Loucy (cell line): ENCODE data around the gene MOB1A.

Experiments
- H2AFZ ChIP-seq: fragments of 200-600 bp; sonication (generic); 2 replicates; pipeline ENCODE4 v1.6.0; 2016; ENCODE audit warnings: antibody characterized with exemption, mild to moderate bottlenecking, low read length, moderate library complexity
- H3F3A ChIP-seq: fragments of 200-600 bp; 2 replicates; pipeline ENCODE4 v1.6.0; 2016; ENCODE audit warnings: antibody characterized with exemption, low read depth, mild to moderate bottlenecking
- H3K27me3 ChIP-seq: fragments of 200-600 bp; sonication (generic); 2 replicates; pipeline ENCODE4 v1.6.1; 2014; ENCODE audit warnings: low read length, mild to moderate bottlenecking; ENCODE audit not compliant: insufficient read depth, poor library complexity, severe bottlenecking
- H3K36me3 ChIP-seq: fragments of 200-600 bp; sonication (generic); 2 replicates; pipeline ENCODE4 v1.6.1; 2016; ENCODE audit warnings: low read length; ENCODE audit not compliant: insufficient read depth
- H3K4me1 ChIP-seq: fragments of 200-600 bp; sonication (generic); 2 replicates; pipeline ENCODE4 v1.5.1; 2014; ENCODE audit warnings: low read length, mild to moderate bottlenecking; ENCODE audit not compliant: insufficient read depth, poor library complexity, severe bottlenecking
- H3K4me2 ChIP-seq: fragments of 200-600 bp; sonication (generic); 2 replicates; pipeline ENCODE4 v1.6.0; 2014; ENCODE audit warnings: antibody characterized with exemption, low read length, low read depth, mild to moderate bottlenecking; ENCODE audit not compliant: poor library complexity, severe bottlenecking
- H3K4me3 ChIP-seq: fragments of 200-600 bp; sonication (generic); 2 replicates; pipeline ENCODE4 v1.5.1; 2014; ENCODE audit warnings: low read length, mild to moderate bottlenecking, mixed read lengths; ENCODE audit not compliant: poor library complexity, severe bottlenecking
- H3K79me2 ChIP-seq: fragments of 200-600 bp; sonication (generic); 2 replicates; pipeline ENCODE4 v1.6.1; 2014; ENCODE audit warnings: low read length; ENCODE audit not compliant: insufficient read depth
- H3K9ac ChIP-seq: fragments of 200-600 bp; sonication (generic); 2 replicates; pipeline ENCODE4 v1.6.0; 2014; ENCODE audit warnings: mild to moderate bottlenecking, low read depth, low read length, moderate library complexity; ENCODE audit not compliant: poor library complexity, severe bottlenecking
- H3K9me2 ChIP-seq: fragments of 200-600 bp; sonication (generic); replicated peaks from 2 replicates; pipeline ENCODE4 v1.6.1; 2016; ENCODE audit warnings: low read depth, low read length, mixed read lengths
- H3K9me3 ChIP-seq: fragments of 200-600 bp; sonication (generic); 2 replicates; pipeline ENCODE4 v1.6.1; 2014; ENCODE audit warnings: mild to moderate bottlenecking, antibody characterized with exemption, low read length, low read depth; ENCODE audit not compliant: insufficient read depth
- H4K20me1 ChIP-seq: fragments of 200-600 bp; sonication (generic); 2 replicates; pipeline ENCODE4 v1.6.0; 2014; ENCODE audit warnings: antibody characterized with exemption, low read length, mild to moderate bottlenecking; ENCODE audit not compliant: insufficient read depth, poor library complexity, severe bottlenecking
- EZH2phosphoT487 ChIP-seq: fragments of 200-600 bp; IDR thresholded peaks from 2 replicates; pipeline ENCODE4 v1.6.1; 2018; ENCODE audit warnings: antibody characterized with exemption, mild to moderate bottlenecking, moderate library complexity, borderline replicate concordance
- TF ChIP-seq, protein P1 (sequence below): fragments of 200-600 bp; sonication (generic); conservative IDR thresholded peaks from 2 replicates; pipeline ENCODE4 v1.5.1; 2014; ENCODE audit warnings: mild to moderate bottlenecking, antibody characterized with exemption, low read length

Gene MOB1A

GRCh38 chr2:74146929-74147726, 31.6 kb downstream of the MOB1A start:
- Histone ChIP-seq H3K27me3 (no peaks in the 10 kb centered on the region), H3K36me3 (peaks cover 3% of the 10 kb centered on the region; the same call in 1 of the 2 replicates), H3K79me2 (peaks cover 14% of the 10 kb centered on the region), H3K4me3 (peak overlapping the region; percentile 89), H3K9ac (peak overlapping the region; percentile 87), H3F3A (no peaks in the 10 kb centered on the region), H3K4me1 (peaks cover 21% of the 10 kb centered on the region), H3K9me3 (no peaks in the 10 kb centered on the region), H3K4me2 (peak overlapping the region; percentile 94), H3K9me2 (no peaks in the 10 kb centered on the region), H4K20me1 (no peaks in the 10 kb centered on the region), H2AFZ (peak overlapping the region; percentile 92)
- TF ChIP-seq, protein P1, sequence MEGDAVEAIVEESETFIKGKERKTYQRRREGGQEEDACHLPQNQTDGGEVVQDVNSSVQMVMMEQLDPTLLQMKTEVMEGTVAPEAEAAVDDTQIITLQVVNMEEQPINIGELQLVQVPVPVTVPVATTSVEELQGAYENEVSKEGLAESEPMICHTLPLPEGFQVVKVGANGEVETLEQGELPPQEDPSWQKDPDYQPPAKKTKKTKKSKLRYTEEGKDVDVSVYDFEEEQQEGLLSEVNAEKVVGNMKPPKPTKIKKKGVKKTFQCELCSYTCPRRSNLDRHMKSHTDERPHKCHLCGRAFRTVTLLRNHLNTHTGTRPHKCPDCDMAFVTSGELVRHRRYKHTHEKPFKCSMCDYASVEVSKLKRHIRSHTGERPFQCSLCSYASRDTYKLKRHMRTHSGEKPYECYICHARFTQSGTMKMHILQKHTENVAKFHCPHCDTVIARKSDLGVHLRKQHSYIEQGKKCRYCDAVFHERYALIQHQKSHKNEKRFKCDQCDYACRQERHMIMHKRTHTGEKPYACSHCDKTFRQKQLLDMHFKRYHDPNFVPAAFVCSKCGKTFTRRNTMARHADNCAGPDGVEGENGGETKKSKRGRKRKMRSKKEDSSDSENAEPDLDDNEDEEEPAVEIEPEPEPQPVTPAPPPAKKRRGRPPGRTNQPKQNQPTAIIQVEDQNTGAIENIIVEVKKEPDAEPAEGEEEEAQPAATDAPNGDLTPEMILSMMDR, result no peak
- no peak for TF ChIP-seq EZH2phosphoT487

DNA sequence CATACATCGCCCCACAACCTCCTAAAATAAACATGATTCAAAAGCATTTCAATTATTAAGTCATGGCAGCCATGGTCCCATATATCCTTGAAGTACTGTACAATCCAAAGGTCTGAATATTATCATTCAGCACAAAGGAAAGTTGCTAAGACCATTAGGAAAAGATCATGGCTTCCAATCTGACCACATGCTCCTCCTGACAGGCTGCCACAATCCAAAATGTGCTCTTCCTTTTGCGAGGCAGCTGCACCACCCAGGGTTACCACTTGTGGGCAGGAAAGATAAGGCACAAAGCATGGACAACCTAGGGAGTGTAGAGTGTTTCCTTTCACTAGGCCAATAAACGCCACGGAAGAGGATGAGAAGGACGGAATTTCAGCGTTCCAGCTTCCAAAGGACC, 36.3 kb downstream of the MOB1A start:
- no peak for TF ChIP-seq EZH2phosphoT487
- TF ChIP-seq, protein P1, result peak; percentile 60
- Histone ChIP-seq H3F3A (no peaks in the 10 kb centered on the region), H3K27me3 (no peaks in the 10 kb centered on the region), H2AFZ (no peak overlapping the region), H3K9me2 (no peaks in the 10 kb centered on the region), H3K79me2 (peaks cover 18% of the 10 kb centered on the region), H3K4me1 (peaks cover 26% of the 10 kb centered on the region), H3K9me3 (no peaks in the 10 kb centered on the region), H3K4me3 (no peak overlapping the region), H4K20me1 (no peaks in the 10 kb centered on the region), H3K4me2 (no peak overlapping the region), H3K9ac (no peak overlapping the region), H3K36me3 (no peaks in the 10 kb centered on the region)

- H3K36me3 ChIP-seq, result peaks cover 13% of the 10 kb centered on the region; the same call in 1 of the 2 replicates
These were observed 39.9 kb downstream of the MOB1A start for GRCh38 chr2:74138600-74139323.

More at GRCh38 chr2:74138600-74139323, 39.9 kb downstream of the MOB1A start:
- no peak overlapping the region for H2AFZ ChIP-seq
- 0 out of 2 replicates have a peak, but pooled peaks cover 5% of the 10 kb centered on the region for H3K79me2 ChIP-seq
- no peaks in the 10 kb centered on the region for H3K9me2 ChIP-seq
- H3K9me3 ChIP-seq, result no peaks in the 10 kb centered on the region
- no peaks in the 10 kb centered on the region for H3K27me3 ChIP-seq
- H3K4me3 ChIP-seq, result no peak overlapping the region
- peaks cover 15% of the 10 kb centered on the region for H3K4me1 ChIP-seq
- no peak for TF ChIP-seq EZH2phosphoT487
- TF ChIP-seq, protein P1, result peak; percentile 30
- H3K4me2 ChIP-seq, result peak overlapping the region; percentile 63
- no peaks in the 10 kb centered on the region for H3F3A ChIP-seq
- H4K20me1 ChIP-seq, result no peaks in the 10 kb centered on the region
- no peak overlapping the region for H3K9ac ChIP-seq
